IMR-90 (cell line): ENCODE measurements around the gene CREBBP. TPM values are rescaled to one million over a fixed set of nuclear protein-coding genes. Genes with fewer than 3 reads are reported as not detected.

Experiments
- ATAC-seq: fragments of 200-7000 bp; cut with Tn5 transposase; 2 replicates; pipeline ENCODE4 v1.9.1; 2020; ENCODE audit warnings: low read depth, mild to moderate bottlenecking, moderate library complexity
- BruUV-seq: library from RNA; stranded (reverse); fragments of 400-500 nt; replicated peaks from 2 replicates; lab custom pipeline; 2021; lab: Mats Ljungman, UMichigan
- CTCF ChIA-PET: fragments of 300-600 bp; formaldehyde crosslinking; extraction: SDS; loops from one replicate; lab custom pipeline; 2021; ENCODE audit warnings: antibody characterized with exemption; lab: Yijun Ruan, JAX
- POLR2A ChIA-PET: fragments of 300-600 bp; sonication (Branson Sonifier 250); formaldehyde crosslinking; loops from one replicate; lab custom pipeline; 2022; ENCODE audit warnings: antibody characterized with exemption; ENCODE audit not compliant: unreplicated experiment; lab: Charles Lee
- DNase-seq: peaks from one replicate; pipeline ENCODE4 v3.0.0; 2013
- H2AFZ ChIP-seq: replicated peaks from 2 replicates; pipeline ENCODE3; 2013; ENCODE audit warnings: low read length, mild to moderate bottlenecking; ENCODE audit not compliant: poor library complexity
- H2AK5ac ChIP-seq: 2 replicates; pipeline ENCODE4 v1.6.1; 2013; ENCODE audit warnings: low read depth, low read length, inconsistent platforms
- H2AK9ac ChIP-seq: replicated peaks from 2 replicates; pipeline ENCODE3; 2013; ENCODE audit warnings: mild to moderate bottlenecking, low read depth, low read length, moderate library complexity; ENCODE audit not compliant: poor library complexity
- H2BK120ac ChIP-seq: 2 replicates; pipeline ENCODE4 v1.6.1; 2013; ENCODE audit warnings: low read depth, low read length, inconsistent platforms
- H2BK15ac ChIP-seq: 3 replicates; pipeline ENCODE4 v1.6.1; 2013; ENCODE audit warnings: low read depth, low read length, inconsistent platforms
- H2BK20ac ChIP-seq: 2 replicates; pipeline ENCODE4 v1.6.1; 2013; ENCODE audit warnings: low read depth, mild to moderate bottlenecking, inconsistent platforms, low read length, moderate library complexity
- H2BK5ac ChIP-seq: 2 replicates; pipeline ENCODE4 v1.6.1; 2013; ENCODE audit warnings: mild to moderate bottlenecking, low read depth, low read length, inconsistent platforms; ENCODE audit not compliant: poor library complexity, severe bottlenecking
- H3K14ac ChIP-seq: replicated peaks from 2 replicates; pipeline ENCODE4 v1.6.1; 2013; ENCODE audit warnings: low read depth, low read length, inconsistent platforms
- H3K18ac ChIP-seq: 2 replicates; pipeline ENCODE4 v1.6.1; 2013; ENCODE audit warnings: low read depth, low read length, control low read depth
- H3K23ac ChIP-seq: 2 replicates; pipeline ENCODE4 v1.6.1; 2013; ENCODE audit warnings: low read depth, low read length, inconsistent platforms
- H3K27ac ChIP-seq: 2 replicates; pipeline ENCODE4 v1.5.1; 2013; ENCODE audit warnings: mild to moderate bottlenecking, control low read depth, low read length; ENCODE audit not compliant: insufficient read depth
- H3K27me3 ChIP-seq: 2 replicates; pipeline ENCODE4 v1.6.1; 2013; ENCODE audit warnings: low read length; ENCODE audit not compliant: control insufficient read depth, insufficient read depth
- H3K36me3 ChIP-seq: 2 replicates; pipeline ENCODE4 v1.6.1; 2013; ENCODE audit warnings: low read length, mixed read lengths; ENCODE audit not compliant: control insufficient read depth, insufficient read depth
- H3K4ac ChIP-seq: 2 replicates; pipeline ENCODE4 v1.6.1; 2013; ENCODE audit warnings: low read depth, low read length, inconsistent platforms
- H3K4me1 ChIP-seq: 2 replicates; pipeline ENCODE4 v1.6.1; 2013; ENCODE audit warnings: low read length, mixed read lengths; ENCODE audit not compliant: control insufficient read depth, insufficient read depth
- H3K4me2 ChIP-seq: 2 replicates; pipeline ENCODE4 v1.6.1; 2013; ENCODE audit warnings: low read depth, mild to moderate bottlenecking, control low read depth, low read length, moderate library complexity
- H3K4me3 ChIP-seq: 2 replicates; pipeline ENCODE4 v1.5.1; 2013; ENCODE audit warnings: low read depth, mild to moderate bottlenecking, control low read depth, low read length, moderate library complexity; ENCODE audit not compliant: insufficient read depth
- H3K56ac ChIP-seq: 2 replicates; pipeline ENCODE4 v1.6.1; 2013; ENCODE audit warnings: low read length, inconsistent platforms; ENCODE audit not compliant: insufficient read depth; ENCODE audit errors: extremely low read depth
- H3K79me1 ChIP-seq, 2 experiments: 2 replicates each; pipeline ENCODE4 v1.6.1; 2013; ENCODE audit warnings: low read length in 2 of 2, inconsistent platforms in 1 of 2, low read depth in 1 of 2
- H3K9ac ChIP-seq: 2 replicates; pipeline ENCODE4 v1.6.1; 2013; ENCODE audit warnings: low read depth, low read length, control low read depth
- H3K9me1 ChIP-seq: 2 replicates; pipeline ENCODE4 v1.6.1; 2013; ENCODE audit warnings: low read length, inconsistent platforms; ENCODE audit not compliant: insufficient read depth
- H3K9me3 ChIP-seq: 2 replicates; pipeline ENCODE4 v1.6.1; 2013; ENCODE audit warnings: low read length; ENCODE audit not compliant: control insufficient read depth, insufficient read depth
- H4K20me1 ChIP-seq: 2 replicates; pipeline ENCODE4 v1.6.1; 2013; ENCODE audit warnings: low read length, inconsistent platforms; ENCODE audit not compliant: insufficient read depth
- H4K5ac ChIP-seq: 2 replicates; pipeline ENCODE4 v1.6.1; 2013; ENCODE audit warnings: mild to moderate bottlenecking, low read depth, low read length, control low read depth
- H4K8ac ChIP-seq, 2 experiments: 2 replicates each; pipeline ENCODE4 v1.6.1; 2013; ENCODE audit warnings: low read depth in 2 of 2, low read length in 2 of 2, control low read depth in 1 of 2, inconsistent platforms in 1 of 2
- H4K91ac ChIP-seq: 2 replicates; pipeline ENCODE4 v1.6.1; 2013; ENCODE audit warnings: low read depth, low read length, inconsistent platforms; ENCODE audit not compliant: insufficient read depth
- MAZ ChIP-seq: IDR thresholded peaks from 2 replicates; pipeline ENCODE4 v1.6.1; 2012; ENCODE audit warnings: low read depth, mild to moderate bottlenecking, low read length, improper control_type of control experiment, moderate library complexity, borderline replicate concordance
- WGBS, 2 experiments: methylation state at CpG; one replicate each; pipeline versions ENCODE4 v1.1.5 to v1.1.7; 2013; ENCODE audit warnings: missing lambda C conversion rate in 2 of 2; ENCODE audit not compliant: insufficient read length in 1 of 2; ENCODE audit errors: extremely low coverage in 2 of 2; 5-methylcytosine and 5-hydroxymethylcytosine counted together
- dilution Hi-C: fragments of 300-500 bp; cut with HindIII; formaldehyde crosslinking; loops from one replicate; pipeline ENCODE4 v1.14.3; 2018; ENCODE audit warnings: low sequenced_read_pairs; ENCODE audit not compliant: unreplicated experiment
- in situ Hi-C: fragments of 300-500 bp; cut with MboI; formaldehyde crosslinking; loops from 3 replicates; pipeline ENCODE4 v1.14.3; 2019; ENCODE audit warnings: low sequenced_read_pairs, inconsistent platforms, mixed read lengths
- intact Hi-C: fragments of 100-400 bp; cut with micrococcal nuclease; formaldehyde crosslinking; loops from 2 replicates; pipeline ENCODE4 v1.10.0; 2022
- polyA plus RNA-seq, 3 experiments: library from polyadenylated mRNA; depleted of rRNA; stranded (reverse); fragments of >200 nt; gene quantifications; 2 replicates each; pipeline ENCODE4 v1.2.3, GENCODE V29; 2012; ENCODE audit warnings: low replicate concordance in 1 of 3
- total RNA-seq: library from RNA; depleted of rRNA; stranded (reverse); fragments of >200 nt; gene quantifications from 2 replicates; pipeline ENCODE4 v1.2.3, GENCODE V29; 2012

CREBBP gene
- total and polyA plus RNA-seq, 2 of the 4 experiments (the other 2 are of a cell fraction): 7.3 to 12.5 TPM

- Histone ChIP-seq H3K18ac (no peak overlapping the region), H3K56ac (no peak overlapping the region), H4K20me1 (peaks cover 97% of the 10 kb centered on the region), H2BK20ac (no peak overlapping the region), H3K9me3 (no peaks in the 10 kb centered on the region), H2AK5ac (peak overlapping the region; percentile 72; the same call in 1 of the 2 replicates), H3K14ac (no peak overlapping the region; the same call in 1 of the 2 replicates), H3K4me2 (no peak overlapping the region), H4K91ac (no peak overlapping the region), H2BK120ac (no peak overlapping the region), H3K79me1 (peaks cover 54 to 93% of the 10 kb centered on the region in 2 experiments), H2AFZ (no peak overlapping the region), H3K4me1 (peaks cover 38% of the 10 kb centered on the region), H2BK15ac (no peak overlapping the region), H3K36me3 (peaks cover 3% of the 10 kb centered on the region; the same call in 1 of the 2 replicates), H4K5ac (no peak overlapping the region), H3K23ac (0 out of 2 replicates have a peak overlapping the region, but pooled peaks have one; percentile 13), H2AK9ac (no peak overlapping the region), H3K27me3 (no peaks in the 10 kb centered on the region), H3K27ac (no peak overlapping the region), H3K9ac (no peak overlapping the region), H3K9me1 (peaks cover 45% of the 10 kb centered on the region), H4K8ac (no peak overlapping the region), H3K4me3 (no peak overlapping the region), H3K4ac (peak overlapping the region; percentile 29; the same call in 1 of the 2 replicates), H2BK5ac (no peak overlapping the region)
- TF ChIP-seq MAZ: no peak
- WGBS, 2 experiments: 83% methylated on average over 4 of the region's 17 CpGs; no CpG with 5 or more reads in 1 of the 2 experiments
- ChIA-PET CTCF (no interaction called here), POLR2A (no interaction called here)
- DNase-seq (no peak), ATAC-seq (no peak)
- in situ Hi-C loops (no loop called here), dilution Hi-C loops (no loop called here), intact Hi-C loops (no loop called here)
- BruUV-seq: no TSS peak
These were observed 56.3 kb downstream of the CREBBP start for GRCh38 chr16:3824121-3824795.
